B cell (primary cell): ENCODE data around the gene PIAS2. TPM values are rescaled to one million over a fixed set of nuclear protein-coding genes. Genes with fewer than 3 reads are reported as not detected.

Source experiments
- ATAC-seq: fragments of 200-7000 bp; cut with Tn5 transposase; one replicate; pipeline ENCODE4 v1.10.0; 2021; ENCODE audit warnings: low read depth, mild to moderate bottlenecking, moderate number of reproducible peaks, moderate library complexity
- CTCF ChIA-PET: fragments of 350-600 bp; sonication (Branson Sonifier 250); formaldehyde crosslinking; loops from one replicate; lab custom pipeline; 2021; ENCODE audit warnings: antibody characterized with exemption, inconsistent platforms; lab: Charles Lee
- POLR2A ChIA-PET: fragments of 350-600 bp; sonication (Branson Sonifier 250); formaldehyde crosslinking; loops from one replicate; lab custom pipeline; 2021; ENCODE audit warnings: antibody characterized with exemption; lab: Charles Lee
- DNase-seq: peaks from one replicate; pipeline ENCODE4 v3.0.0; 2013
- H2AFZ ChIP-seq: 2 replicates; pipeline ENCODE4 v1.6.1; 2012; ENCODE audit warnings: mild to moderate bottlenecking, low read depth, low read length; ENCODE audit not compliant: insufficient read depth, poor library complexity, severe bottlenecking
- H3K27ac ChIP-seq, 2 donors: 1 replicate in 1 of 2; 2 replicates in 1 of 2; pipeline ENCODE4 v1.5.1; 2012 to 2013; ENCODE audit warnings: low read length in 2 of 2, mild to moderate bottlenecking in 2 of 2, moderate library complexity in 1 of 2
- H3K27me3 ChIP-seq, 4 experiments: fragments of 200-600 bp in 1 of 4; sonication (generic) in 1 of 4; replicated peaks in 1 of 4; 1 replicate in 2 of 4; 2 replicates in 2 of 4; pipeline versions ENCODE4 v1.6.1 to v1.7.0; 2013 to 2016; ENCODE audit warnings: low read length in 3 of 4, mild to moderate bottlenecking in 2 of 4, mixed read lengths in 1 of 4, moderate library complexity in 1 of 4; ENCODE audit not compliant: insufficient read depth in 4 of 4, control insufficient read depth in 3 of 4; ENCODE audit errors: control extremely low read depth in 1 of 4
- H3K36me3 ChIP-seq, 2 experiments: replicated peaks in 1 of 2; 1 replicate in 1 of 2; 2 replicates in 1 of 2; pipeline versions ENCODE4 v1.6.1 to v1.7.1; 2013; ENCODE audit warnings: low read length in 1 of 2; ENCODE audit not compliant: insufficient read depth in 2 of 2, control insufficient read depth in 1 of 2; ENCODE audit errors: control extremely low read depth in 1 of 2, extremely low read depth in 1 of 2
- H3K4me1 ChIP-seq, 2 donors: fragments of 200-600 bp in 1 of 2; sonication (generic) in 1 of 2; 1 replicate in 1 of 2; 2 replicates in 1 of 2; pipeline versions ENCODE4 v1.5.1 to v1.6.1; 2013 to 2017; ENCODE audit warnings: low read length in 2 of 2; ENCODE audit not compliant: control insufficient read depth in 2 of 2, insufficient read depth in 2 of 2
- H3K4me2 ChIP-seq: replicated peaks from 2 replicates; pipeline ENCODE3; 2012; ENCODE audit warnings: mild to moderate bottlenecking, low read depth, low read length; ENCODE audit not compliant: poor library complexity, severe bottlenecking
- H3K4me3 ChIP-seq, 5 experiments: fragments of 200-600 bp in 1 of 5; sonication (generic) in 1 of 5; 1 replicate in 3 of 5; 2 replicates in 2 of 5; pipeline versions ENCODE4 v1.5.1 to v1.7.0; 2011 to 2016; ENCODE audit warnings: low read length in 4 of 5, mild to moderate bottlenecking in 4 of 5, low read depth in 2 of 5, control low read depth in 1 of 5, moderate library complexity in 1 of 5; ENCODE audit not compliant: insufficient read depth in 1 of 5; ENCODE audit errors: control extremely low read depth in 1 of 5, extremely low read depth in 1 of 5
- H3K79me2 ChIP-seq: fragments of 200-600 bp; sonication (generic); one replicate; pipeline ENCODE4 v1.6.0; 2016; ENCODE audit warnings: low read length; ENCODE audit not compliant: control insufficient read depth, insufficient read depth
- H3K9ac ChIP-seq: fragments of 200-600 bp; sonication (generic); 2 replicates; pipeline ENCODE4 v1.6.1; 2017; ENCODE audit warnings: mild to moderate bottlenecking, low read length, moderate library complexity
- H3K9me3 ChIP-seq, 3 donors: one replicate each; pipeline versions ENCODE4 v1.6.1 to v1.7.1; 2013; ENCODE audit warnings: low read length in 2 of 3; ENCODE audit not compliant: control insufficient read depth in 2 of 3, insufficient read depth in 1 of 3; ENCODE audit errors: control extremely low read depth in 1 of 3
- H4K20me1 ChIP-seq: 2 replicates; pipeline ENCODE4 v1.6.0; 2012; ENCODE audit warnings: mild to moderate bottlenecking, low read length; ENCODE audit not compliant: insufficient read depth, control insufficient read depth, poor library complexity, severe bottlenecking
- H3K27ac Mint-ChIP-seq: one replicate; pipeline ENCODE4 v1.8.0; 2021; ENCODE audit warnings: mixed read lengths
- H3K27me3 Mint-ChIP-seq: one replicate; pipeline ENCODE4 v1.8.0; 2021; ENCODE audit warnings: mixed read lengths
- H3K4me1 Mint-ChIP-seq: one replicate; pipeline ENCODE4 v1.8.0; 2021; ENCODE audit warnings: mixed read lengths
- H3K4me3 Mint-ChIP-seq: one replicate; pipeline ENCODE4 v1.8.0; 2021; ENCODE audit warnings: mixed read lengths
- H3K9me3 Mint-ChIP-seq: one replicate; pipeline ENCODE4 v1.8.0; 2022; ENCODE audit warnings: mixed read lengths; ENCODE audit not compliant: insufficient read depth
- CTCF ChIP-seq: fragments of 200-600 bp; IDR thresholded peaks from one replicate; pipeline ENCODE4 v1.8.0; 2022; ENCODE audit warnings: antibody characterized with exemption, mild to moderate bottlenecking
- EZH2 ChIP-seq: IDR thresholded peaks from 2 replicates; pipeline ENCODE4 v1.6.1; 2012; ENCODE audit warnings: borderline replicate concordance, low read depth, mild to moderate bottlenecking, moderate library complexity, low read length; ENCODE audit not compliant: insufficient read depth, poor library complexity, severe bottlenecking
- WGBS: methylation state at CpG from one replicate; pipeline ENCODE4 v1.1.5; 2013; ENCODE audit warnings: missing lambda C conversion rate; ENCODE audit not compliant: insufficient coverage; 5-methylcytosine and 5-hydroxymethylcytosine counted together
- intact Hi-C: fragments of 100-400 bp; cut with micrococcal nuclease; formaldehyde crosslinking; loops from one replicate; pipeline ENCODE4 v1.10.0; 2022
- polyA plus RNA-seq: library from polyadenylated mRNA; depleted of rRNA; stranded (reverse); fragments of >200 nt; gene quantifications from 2 replicates; pipeline ENCODE4 v1.2.3, GENCODE V29; 2012
- total RNA-seq, 2 donors: library from RNA; stranded (reverse); fragments of 120-200 nt in 1 of 2; gene quantifications; 1 replicate in 1 of 2; 2 replicates in 1 of 2; pipeline versions ENCODE4 v1.2.3 to v1.2.4, GENCODE V29; 2013 to 2022

Gene PIAS2
- total and polyA plus RNA-seq, 2 donors (not counting 1 experiment from before 2014, with no cell fraction given) = 7.3 to 51.1 TPM

- Mint-ChIP-seq H3K27me3 (peaks cover 26% of the 10 kb centered on the region), H3K9me3 (no peaks in the 10 kb centered on the region), H3K4me1 (no peaks in the 10 kb centered on the region), H3K27ac (no peak overlapping the region), H3K4me3 (no peak overlapping the region)
- Histone ChIP-seq H4K20me1 (no peaks in the 10 kb centered on the region), H3K27me3 (peaks cover 0 to 7% (median 5%) of the 10 kb centered on the region in 4 experiments), H3K9ac (no peak overlapping the region), H3K4me2 (no peak overlapping the region), H3K79me2 (no peaks in the 10 kb centered on the region), H3K4me3 (no peak overlapping the region), H3K36me3 (no peaks in the 10 kb centered on the region), H3K27ac (no peak overlapping the region), H2AFZ (no peak overlapping the region), H3K9me3 (no peaks in the 10 kb centered on the region), H3K4me1 (no peaks in the 10 kb centered on the region)
- ChIA-PET CTCF (no interaction called here), POLR2A (no interaction called here)
- DNase-seq (no peak), ATAC-seq (no peak)
- intact Hi-C loops = no loop called here
- TF ChIP-seq CTCF (no peak), EZH2 (no peak)
Measured at GRCh38 chr18:46767217-46767616, 150.1 kb downstream of the PIAS2 start.

DNA sequence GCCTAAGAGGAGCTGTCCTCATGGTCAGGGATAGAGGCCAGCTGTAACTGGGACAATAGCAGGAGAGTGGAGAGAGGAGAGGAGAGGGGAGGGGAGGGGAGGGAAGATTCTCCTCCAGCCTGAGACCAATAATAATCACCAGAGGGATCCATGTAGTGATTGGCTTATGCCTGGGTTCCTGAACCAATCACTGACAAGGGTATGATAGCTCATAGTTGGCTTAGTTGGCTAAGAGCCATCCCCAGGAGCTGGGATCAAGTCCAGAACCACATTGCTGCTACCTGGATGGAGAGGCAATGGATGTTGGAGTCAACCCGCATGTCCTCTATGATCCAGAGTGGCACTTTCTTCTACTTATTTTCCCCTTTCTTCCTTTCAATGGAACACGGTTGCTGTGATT, 152.7 kb downstream of the PIAS2 start:
- peaks cover 0 to 22% (median 14%) of the 10 kb centered on the region in 4 experiments for H3K27me3 ChIP-seq
- DNase-seq (no peak), ATAC-seq (no peak)
- H3K4me3 Mint-ChIP-seq = no peak overlapping the region
- no peak overlapping the region for H3K4me3 ChIP-seq
- peaks cover 39% of the 10 kb centered on the region for H3K27me3 Mint-ChIP-seq
- intact Hi-C loops = no loop called here
- H3K4me1 Mint-ChIP-seq = no peaks in the 10 kb centered on the region
- H3K4me2 ChIP-seq = no peak overlapping the region
- H3K9me3 Mint-ChIP-seq = no peaks in the 10 kb centered on the region
- no peaks in the 10 kb centered on the region for H3K36me3 ChIP-seq
- no peaks in the 10 kb centered on the region for H3K9me3 ChIP-seq
- H4K20me1 ChIP-seq = no peaks in the 10 kb centered on the region
- no peak overlapping the region for H3K9ac ChIP-seq
- WGBS = no CpG with 5 or more reads among the region's 2 CpGs
- no peak overlapping the region for H3K27ac ChIP-seq
- CTCF ChIA-PET = no interaction called here
- TF ChIP-seq EZH2 (no peak), CTCF (no peak)
- no peaks in the 10 kb centered on the region for H3K79me2 ChIP-seq
- H2AFZ ChIP-seq = no peak overlapping the region
- H3K27ac Mint-ChIP-seq = no peak overlapping the region
- POLR2A ChIA-PET = no interaction called here
- no peaks in the 10 kb centered on the region for H3K4me1 ChIP-seq
